ENCODE results near the gene RANBP10. TPM values are rescaled to one million over a fixed set of nuclear protein-coding genes. Genes with fewer than 3 reads are reported as not detected.
A peak's percentile ranks its signal among the peaks of the same experiment; 100 is the strongest.

RANBP10 gene
- total and polyA plus RNA-seq, 5 donors: 6.9 to 16.3 (median 11.6) TPM

DNA sequence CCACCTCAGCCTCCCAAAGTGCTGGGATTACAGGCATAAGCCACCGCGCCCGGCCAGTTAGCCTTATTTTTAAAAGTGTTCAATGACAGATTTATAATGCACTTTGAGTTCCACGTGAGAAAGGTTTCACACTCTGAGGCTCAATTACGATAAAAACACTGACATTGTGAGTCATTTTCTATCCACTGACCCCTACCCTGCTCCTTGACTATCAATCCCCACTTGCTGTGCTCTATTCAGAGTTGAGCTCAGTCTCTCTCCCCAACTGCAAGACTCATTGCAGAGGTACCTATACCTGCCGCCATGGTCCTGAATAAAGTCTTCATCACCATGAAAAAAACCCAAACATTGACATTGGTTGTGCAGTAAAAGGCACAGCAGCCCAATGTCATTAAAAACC, 95.8 kb downstream of the RANBP10 start:
- no peak for ATAC-seq
- H3K9me3 ChIP-seq (ENCODE audit: control insufficient read depth, low read length): no peaks in the 10 kb centered on the region
- H3K27ac ChIP-seq (ENCODE audit: low read length): no peak overlapping the region
- H3K27me3 ChIP-seq (ENCODE audit: control insufficient read depth, insufficient read depth): no peaks in the 10 kb centered on the region
- intact Hi-C loops (cut with DNase I): no loop called here
- no peak overlapping the region for H3K4me3 ChIP-seq (ENCODE audit: low read length)
- H3K4me1 ChIP-seq (ENCODE audit: control insufficient read depth, insufficient read depth, low read length): peaks cover 5% of the 10 kb centered on the region
- WGBS: 92% methylated on average over 6 of the region's 6 CpGs
- DNase-seq: no peak

DNA sequence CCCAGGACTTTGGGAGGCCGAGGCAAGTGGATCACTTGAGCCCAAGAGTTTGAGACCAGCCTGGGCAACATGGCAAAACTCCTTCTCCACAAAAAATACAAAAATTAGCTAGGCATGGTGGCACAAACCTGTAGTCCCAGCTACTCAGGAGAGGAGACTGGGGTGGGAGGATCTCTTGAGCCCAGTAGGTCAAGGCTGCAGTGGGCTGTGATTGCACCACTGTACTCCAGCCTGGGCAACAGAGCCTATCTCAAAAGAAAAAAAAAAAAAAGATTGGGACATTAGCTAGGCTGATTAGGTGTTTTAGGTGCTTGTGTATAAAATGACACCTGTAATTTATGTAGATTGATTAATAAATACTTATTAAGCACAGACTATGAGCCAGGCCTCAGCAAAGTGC, 97.3 kb downstream of the RANBP10 start:
- intact Hi-C loops (cut with DNase I): no loop called here
- WGBS: 100% methylated on average over 1 of the region's 1 CpG
- Histone ChIP-seq H3K4me1 (ENCODE audit: control insufficient read depth, insufficient read depth, low read length) (peaks cover 5% of the 10 kb centered on the region), H3K27ac (ENCODE audit: low read length) (no peak overlapping the region), H3K4me3 (ENCODE audit: low read length) (no peak overlapping the region), H3K27me3 (ENCODE audit: control insufficient read depth, insufficient read depth) (no peaks in the 10 kb centered on the region), H3K9me3 (ENCODE audit: control insufficient read depth, low read length) (no peaks in the 10 kb centered on the region)
- ATAC-seq (no peak), DNase-seq (no peak)

DNA sequence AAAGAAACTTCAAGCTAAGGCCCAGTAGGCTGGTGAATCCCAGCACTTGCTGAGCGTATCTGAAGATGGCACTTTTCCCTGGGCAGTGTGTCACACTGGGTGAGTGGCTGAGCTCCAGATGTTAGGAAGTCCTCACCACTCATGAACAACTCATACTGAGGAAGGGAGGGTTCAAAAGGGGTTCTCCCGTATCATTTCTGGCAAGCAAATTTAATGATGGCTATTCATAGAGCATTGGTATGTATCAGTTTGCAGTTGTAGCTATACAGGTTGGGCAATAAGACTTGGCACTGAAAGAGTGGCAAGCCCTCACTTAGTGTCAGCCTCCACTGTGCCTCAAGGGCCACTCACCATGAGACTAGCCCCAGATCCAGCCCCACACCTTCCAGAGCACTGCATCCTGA, 98.0 kb downstream of the RANBP10 start:
- Histone ChIP-seq H3K9me3 (ENCODE audit: control insufficient read depth, low read length) (no peaks in the 10 kb centered on the region), H3K4me3 (ENCODE audit: low read length) (no peak overlapping the region), H3K27me3 (ENCODE audit: control insufficient read depth, insufficient read depth) (no peaks in the 10 kb centered on the region), H3K27ac (ENCODE audit: low read length) (no peak overlapping the region), H3K4me1 (ENCODE audit: control insufficient read depth, insufficient read depth, low read length) (peaks cover 8% of the 10 kb centered on the region)
- ATAC-seq (peak; percentile 61 to 66), DNase-seq (no peak)
- 50% methylated on average over 2 of the region's 2 CpGs for WGBS
- intact Hi-C loops (cut with DNase I): no loop called here

DNA sequence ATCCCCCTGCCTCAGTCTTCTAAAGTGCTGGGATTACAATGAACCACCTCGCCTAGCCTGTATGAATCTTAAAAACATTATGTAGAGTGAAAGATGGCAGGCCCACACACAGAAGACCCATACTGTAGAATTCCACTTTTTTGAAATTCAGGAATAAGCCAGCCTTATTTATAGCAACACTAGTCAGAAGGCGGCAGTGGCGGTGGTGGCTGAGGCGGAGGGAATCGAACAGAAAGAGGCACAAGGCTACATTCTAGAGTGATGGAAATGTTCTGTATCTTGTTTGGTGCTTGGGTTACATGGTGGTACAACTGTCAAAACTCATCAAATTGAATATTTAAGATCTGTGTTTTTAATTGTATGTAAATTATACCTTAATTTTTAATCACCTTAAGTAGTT, 98.6 kb downstream of the RANBP10 start:
- Histone ChIP-seq H3K27ac (ENCODE audit: low read length) (no peak overlapping the region), H3K27me3 (ENCODE audit: control insufficient read depth, insufficient read depth) (no peaks in the 10 kb centered on the region), H3K4me3 (ENCODE audit: low read length) (no peak overlapping the region), H3K4me1 (ENCODE audit: control insufficient read depth, insufficient read depth, low read length) (peaks cover 8% of the 10 kb centered on the region), H3K9me3 (ENCODE audit: control insufficient read depth, low read length) (no peaks in the 10 kb centered on the region)
- intact Hi-C loops (cut with DNase I): no loop called here
- ATAC-seq (no peak), DNase-seq (no peak)
- WGBS: over 99% methylated on average over 5 of the region's 5 CpGs

DNA sequence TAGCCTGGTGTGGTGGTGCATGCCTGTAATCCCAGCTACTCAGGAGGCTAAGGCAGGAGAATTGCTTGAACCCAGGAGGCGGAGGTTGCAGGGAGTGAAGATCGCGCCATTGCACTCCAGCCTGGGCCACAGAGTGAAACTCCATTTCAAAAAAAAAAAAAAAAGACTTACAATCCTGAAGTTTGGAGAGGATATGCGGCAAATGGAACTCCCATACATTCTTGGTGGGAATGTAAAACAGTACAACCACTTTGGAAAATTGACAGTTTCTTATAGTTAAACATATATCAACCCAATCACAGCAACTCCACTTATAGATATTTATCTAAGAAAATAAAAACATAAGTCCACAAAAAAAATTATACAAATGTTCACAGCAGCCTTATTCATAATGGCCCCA, 99.2 kb downstream of the RANBP10 start:
- no peaks in the 10 kb centered on the region for H3K9me3 ChIP-seq (ENCODE audit: control insufficient read depth, low read length)
- ATAC-seq: no peak
- intact Hi-C loops (cut with DNase I): no loop called here
- 89% methylated on average over 4 of the region's 4 CpGs for WGBS
- peaks cover 8% of the 10 kb centered on the region for H3K4me1 ChIP-seq (ENCODE audit: control insufficient read depth, insufficient read depth, low read length)
- no peak for DNase-seq
- H3K27me3 ChIP-seq (ENCODE audit: control insufficient read depth, insufficient read depth): no peaks in the 10 kb centered on the region
- no peak overlapping the region for H3K27ac ChIP-seq (ENCODE audit: low read length)
- H3K4me3 ChIP-seq (ENCODE audit: low read length): no peak overlapping the region

DNA sequence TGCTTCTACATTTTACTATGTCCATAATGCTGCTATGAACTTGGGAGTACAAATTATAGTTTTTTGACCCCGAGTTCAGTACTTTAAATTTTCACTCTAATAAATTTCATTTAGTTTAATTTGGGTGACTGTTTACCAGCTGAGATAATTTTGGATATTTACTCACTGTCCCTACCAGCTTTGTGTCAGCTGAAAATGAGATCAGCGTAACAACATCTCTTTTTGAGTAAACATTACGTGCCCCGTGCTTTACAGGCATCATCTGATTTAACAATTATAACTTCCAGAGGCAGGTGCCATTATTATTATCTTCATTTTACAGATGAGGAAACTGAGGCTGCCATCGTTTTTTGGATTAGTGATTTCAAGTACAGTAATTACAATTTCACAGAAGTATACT, 102.2 kb downstream of the RANBP10 start:
- WGBS: 93% methylated on average over 5 of the region's 5 CpGs
- intact Hi-C loops (cut with DNase I): no loop called here
- Histone ChIP-seq H3K4me3 (ENCODE audit: low read length) (no peak overlapping the region), H3K9me3 (ENCODE audit: control insufficient read depth, low read length) (no peaks in the 10 kb centered on the region), H3K27me3 (ENCODE audit: control insufficient read depth, insufficient read depth) (no peaks in the 10 kb centered on the region), H3K27ac (ENCODE audit: low read length) (no peak overlapping the region), H3K4me1 (ENCODE audit: control insufficient read depth, insufficient read depth, low read length) (peaks cover 8% of the 10 kb centered on the region)
- DNase-seq: no peak
- no peak for ATAC-seq

DNA sequence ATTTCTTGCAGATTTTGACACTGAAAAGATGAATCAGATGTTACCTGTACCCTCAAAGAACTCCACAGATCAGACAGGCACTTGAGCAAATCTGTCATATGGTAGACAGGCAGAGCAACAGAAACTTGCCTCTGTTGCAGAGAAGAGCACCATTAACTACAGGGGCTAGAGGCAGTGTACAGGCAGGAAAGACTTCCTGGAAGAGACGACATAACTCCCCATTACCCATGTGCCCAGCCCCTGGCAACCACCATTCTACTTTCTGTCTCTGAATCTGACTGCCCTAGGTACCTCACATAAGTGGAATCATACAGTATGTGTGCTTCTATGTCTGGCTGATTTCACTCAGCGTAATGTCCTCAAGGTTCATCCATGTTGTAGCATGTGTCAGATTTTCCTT, 102.7 kb downstream of the RANBP10 start:
- no peaks in the 10 kb centered on the region for H3K27me3 ChIP-seq (ENCODE audit: control insufficient read depth, insufficient read depth)
- peaks cover 5% of the 10 kb centered on the region for H3K4me1 ChIP-seq (ENCODE audit: control insufficient read depth, insufficient read depth, low read length)
- H3K9me3 ChIP-seq (ENCODE audit: control insufficient read depth, low read length): no peaks in the 10 kb centered on the region
- 67% methylated on average over 2 of the region's 2 CpGs for WGBS
- DNase-seq: no peak
- no peak overlapping the region for H3K4me3 ChIP-seq (ENCODE audit: low read length)
- intact Hi-C loops (cut with DNase I): no loop called here
- ATAC-seq: peak in 1 of 2 donors; percentile 13
- H3K27ac ChIP-seq (ENCODE audit: low read length): no peak overlapping the region

DNA sequence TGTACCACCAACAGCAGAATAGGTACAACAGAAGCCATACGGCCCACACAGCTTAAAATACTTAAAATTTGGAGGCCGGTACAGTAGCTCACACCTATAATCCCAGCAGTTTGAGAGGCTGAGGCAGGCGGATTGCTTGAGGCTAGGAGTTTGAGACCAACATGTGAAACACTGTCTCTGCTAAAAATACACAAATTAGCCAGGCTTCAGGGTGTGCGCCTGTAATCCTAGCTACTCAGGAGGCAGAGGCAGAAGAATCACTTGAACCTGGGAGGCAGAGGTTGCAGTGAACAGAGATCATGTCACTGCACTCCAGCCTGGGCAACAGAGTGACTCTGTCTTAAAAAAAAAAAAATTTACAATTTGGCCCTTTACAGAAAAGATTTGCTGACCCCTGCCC, 104.2 kb downstream of the RANBP10 start:
- intact Hi-C loops (cut with DNase I): no loop called here

DNA sequence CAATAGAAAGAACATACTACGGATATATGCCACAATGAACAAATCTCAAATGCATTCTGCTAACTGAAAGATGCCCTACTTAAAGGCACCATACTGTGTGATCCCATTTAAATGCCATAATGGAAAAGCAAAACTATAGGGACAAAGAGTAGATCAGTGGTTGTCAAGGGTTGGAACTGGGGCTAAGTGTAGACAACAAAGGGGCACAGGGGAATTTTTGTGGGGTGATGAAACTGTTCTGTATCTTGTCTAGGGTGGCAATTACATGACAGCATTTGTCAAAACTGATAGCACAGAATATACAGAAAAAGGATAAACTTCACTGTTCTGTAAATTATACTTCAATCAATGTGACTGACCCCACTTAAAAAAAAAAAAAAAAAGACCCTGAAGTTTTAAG, 104.9 kb downstream of the RANBP10 start:
- intact Hi-C loops (cut with DNase I): no loop called here
- Histone ChIP-seq H3K27ac (ENCODE audit: low read length) (no peak overlapping the region), H3K4me3 (ENCODE audit: low read length) (no peak overlapping the region), H3K4me1 (ENCODE audit: control insufficient read depth, insufficient read depth, low read length) (peaks cover 4% of the 10 kb centered on the region), H3K27me3 (ENCODE audit: control insufficient read depth, insufficient read depth) (no peaks in the 10 kb centered on the region), H3K9me3 (ENCODE audit: control insufficient read depth, low read length) (no peaks in the 10 kb centered on the region)
- WGBS: 88% methylated on average over 1 of the region's 1 CpG
- ATAC-seq (no peak), DNase-seq (no peak)

More for the DNA sequence above, 104.2 kb downstream of the RANBP10 start:
- no peak overlapping the region for H3K27ac ChIP-seq (ENCODE audit: low read length)
- 93% methylated on average over 4 of the region's 4 CpGs for WGBS
- no peaks in the 10 kb centered on the region for H3K27me3 ChIP-seq (ENCODE audit: control insufficient read depth, insufficient read depth)
- no peak overlapping the region for H3K4me3 ChIP-seq (ENCODE audit: low read length)
- DNase-seq: no peak
- no peaks in the 10 kb centered on the region for H3K9me3 ChIP-seq (ENCODE audit: control insufficient read depth, low read length)
- H3K4me1 ChIP-seq (ENCODE audit: control insufficient read depth, insufficient read depth, low read length): peaks cover 4% of the 10 kb centered on the region
- ATAC-seq: no peak

DNA sequence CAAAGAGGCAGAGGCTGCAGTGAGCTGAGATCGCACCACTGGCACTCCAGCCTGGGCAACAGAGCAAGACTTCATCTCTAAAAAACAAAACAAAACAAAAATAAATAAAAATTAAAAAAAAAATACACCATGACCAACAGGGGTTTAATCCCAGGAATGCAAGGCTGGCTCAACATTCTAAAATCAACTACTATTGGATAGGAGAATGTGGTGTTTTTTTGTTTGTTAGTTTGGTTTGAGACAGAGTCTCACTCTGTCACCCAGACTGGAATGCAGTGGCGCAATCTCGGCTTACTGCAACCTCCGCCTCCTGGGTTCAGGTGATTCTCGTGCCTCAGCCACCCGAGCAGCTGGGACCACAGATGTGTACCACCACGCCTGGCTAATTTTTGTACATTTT, 107.1 kb downstream of the RANBP10 start:
- intact Hi-C loops (cut with DNase I): no loop called here
- DNase-seq (no peak), ATAC-seq (no peak)
- no peak overlapping the region for H3K4me3 ChIP-seq (ENCODE audit: low read length)
- no peak overlapping the region for H3K27ac ChIP-seq (ENCODE audit: low read length)
- 97% methylated on average over 7 of the region's 7 CpGs for WGBS
- peaks cover 4% of the 10 kb centered on the region for H3K4me1 ChIP-seq (ENCODE audit: control insufficient read depth, insufficient read depth, low read length)
- H3K9me3 ChIP-seq (ENCODE audit: control insufficient read depth, low read length): no peaks in the 10 kb centered on the region
- H3K27me3 ChIP-seq (ENCODE audit: control insufficient read depth, insufficient read depth): no peaks in the 10 kb centered on the region

DNA sequence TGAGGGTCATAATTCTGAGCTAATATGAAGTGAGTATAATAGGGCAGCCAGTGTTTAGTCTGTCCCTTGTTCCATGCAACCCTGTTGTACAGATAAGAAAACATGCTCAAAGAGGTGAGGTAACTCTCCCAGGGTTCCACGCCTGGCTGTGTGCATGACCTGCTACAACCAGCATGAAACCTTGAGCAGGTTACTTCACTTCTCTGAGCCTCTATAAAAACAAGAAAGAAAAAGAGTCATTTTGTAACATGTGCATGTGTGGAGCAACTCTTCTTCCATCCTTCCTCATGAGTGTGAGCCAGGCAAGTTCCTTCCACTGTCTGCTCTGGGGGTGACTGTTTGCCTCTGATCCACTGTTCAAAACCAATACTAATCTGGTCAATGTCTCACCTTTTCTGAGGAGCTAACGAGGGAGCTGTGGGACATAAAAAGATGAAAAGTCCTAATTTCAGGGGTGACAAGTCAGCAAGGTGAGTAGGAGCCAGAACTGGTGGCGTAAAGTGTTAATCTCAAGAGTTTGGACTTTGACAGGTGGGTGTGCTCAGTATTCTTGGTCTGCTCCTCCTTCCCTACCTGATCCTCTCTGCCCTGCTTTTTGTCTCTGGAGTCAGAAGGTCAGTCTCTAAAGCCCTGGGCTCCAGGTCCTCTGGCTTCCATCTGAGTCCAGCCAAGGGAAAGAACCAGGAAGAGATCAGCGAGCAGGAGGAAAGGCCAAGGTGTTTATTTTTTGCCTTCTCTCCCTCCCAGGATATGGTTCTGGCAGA, 108.8 kb downstream of the RANBP10 start:
- DNase-seq (no peak), ATAC-seq (no peak)
- Histone ChIP-seq H3K4me1 (ENCODE audit: control insufficient read depth, insufficient read depth, low read length) (peaks cover 1% of the 10 kb centered on the region), H3K27ac (ENCODE audit: low read length) (no peak overlapping the region), H3K9me3 (ENCODE audit: control insufficient read depth, low read length) (no peaks in the 10 kb centered on the region), H3K4me3 (ENCODE audit: low read length) (no peak overlapping the region), H3K27me3 (ENCODE audit: control insufficient read depth, insufficient read depth) (no peaks in the 10 kb centered on the region)
- WGBS: 74% methylated on average over 4 of the region's 4 CpGs
- intact Hi-C loops (cut with DNase I): no loop called here

DNA sequence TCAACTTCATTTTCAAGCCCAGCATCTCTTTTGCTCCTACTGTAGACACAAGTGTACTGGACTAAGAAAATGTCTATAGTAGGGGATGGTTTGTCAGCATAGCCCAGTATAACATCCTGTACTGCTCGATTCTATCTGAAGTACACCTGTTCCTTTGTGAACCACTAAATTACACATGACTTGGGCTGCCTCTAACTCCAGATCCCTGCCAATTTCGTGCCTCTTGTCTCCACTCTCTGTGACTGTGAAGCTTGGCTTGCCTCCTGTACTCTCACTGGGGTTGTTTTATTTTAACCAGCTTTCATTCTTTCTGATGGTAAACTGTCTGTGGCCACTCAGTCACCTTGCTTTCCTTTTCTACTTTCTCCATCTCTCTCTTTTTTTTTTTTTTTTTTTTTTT, 111.7 kb downstream of the RANBP10 start:
- H3K27ac ChIP-seq (ENCODE audit: low read length): no peak overlapping the region
- H3K9me3 ChIP-seq (ENCODE audit: control insufficient read depth, low read length): no peaks in the 10 kb centered on the region
- intact Hi-C loops (cut with DNase I): no loop called here
- H3K4me3 ChIP-seq (ENCODE audit: low read length): no peak overlapping the region
- ATAC-seq (peak; percentile 31 to 56), DNase-seq (no peak)
- WGBS: 52% methylated on average over 2 of the region's 2 CpGs
- H3K4me1 ChIP-seq (ENCODE audit: control insufficient read depth, insufficient read depth, low read length): peaks cover 1% of the 10 kb centered on the region
- no peaks in the 10 kb centered on the region for H3K27me3 ChIP-seq (ENCODE audit: control insufficient read depth, insufficient read depth)
